Upper lobe of right lung (tissue), 1 donor: ENCODE results near the gene LTO1. TPM values are rescaled to one million over a fixed set of nuclear protein-coding genes. Genes with fewer than 3 reads are reported as not detected.

Experiments used
- ATAC-seq: fragments of 200-7000 bp; cut with Tn5 transposase; one replicate; pipeline ENCODE4 v1.9.1; 2020; ENCODE audit warnings: mild to moderate bottlenecking, moderate library complexity
- DNase-seq: peaks from one replicate; pipeline ENCODE4 v3.0.0-alpha.2; 2020
- H3K27ac ChIP-seq: fragments of 200-600 bp; one replicate; pipeline ENCODE4 v1.8.0; 2022
- H3K27me3 ChIP-seq: fragments of 200-600 bp; one replicate; pipeline ENCODE4 v1.8.0; 2022; ENCODE audit warnings: mild to moderate bottlenecking
- H3K36me3 ChIP-seq: fragments of 200-600 bp; one replicate; pipeline ENCODE4 v1.8.0; 2022
- H3K4me1 ChIP-seq: fragments of 200-600 bp; one replicate; pipeline ENCODE4 v1.8.0; 2022
- H3K4me3 ChIP-seq: fragments of 200-600 bp; one replicate; pipeline ENCODE4 v1.8.0; 2022; ENCODE audit warnings: mild to moderate bottlenecking
- H3K9me3 ChIP-seq: fragments of 200-600 bp; one replicate; pipeline ENCODE4 v1.8.0; 2022
- CTCF ChIP-seq: fragments of 200-600 bp; IDR thresholded peaks from one replicate; pipeline ENCODE4 v1.8.0; 2022; ENCODE audit warnings: antibody characterized with exemption
- intact Hi-C: fragments of 100-400 bp; cut with DNase I; formaldehyde crosslinking; loops from one replicate; pipeline ENCODE4 v1.11.0; 2022
- total RNA-seq: library from RNA; stranded (reverse); fragmentation: NEBNext Ultra II Directional; extraction: Animal tissue kit (Norgen Biotek cat#: 25700); gene quantifications from one replicate; pipeline ENCODE4 v1.2.1, GENCODE V29; 2021
- donor health status: DM: no; HTN: yes; CAD: no; lungs with severe emphysema.

Gene LTO1
- total RNA-seq, 1 donor from 2014 or later, result 25.7 TPM

GRCh38 chr11:69670158-69670845, 4.9 kb downstream of the LTO1 start:
- intact Hi-C loops, result no loop called here
- no peak overlapping the region for H3K27ac ChIP-seq
- peaks cover 10% of the 10 kb centered on the region for H3K4me1 ChIP-seq
- no peaks in the 10 kb centered on the region for H3K27me3 ChIP-seq
- ATAC-seq, result peak; percentile 83
- no peaks in the 10 kb centered on the region for H3K9me3 ChIP-seq
- H3K4me3 ChIP-seq, result no peak overlapping the region
- peaks cover 59% of the 10 kb centered on the region for H3K36me3 ChIP-seq
- DNase-seq, result peak; percentile 88
- peak; percentile 98 for TF ChIP-seq CTCF

GRCh38 chr11:69669486-69669885, 5.7 kb downstream of the LTO1 start:
- no peaks in the 10 kb centered on the region for H3K9me3 ChIP-seq
- peaks cover 9% of the 10 kb centered on the region for H3K4me1 ChIP-seq
- H3K4me3 ChIP-seq, result no peak overlapping the region
- TF ChIP-seq CTCF, result no peak
- DNase-seq (no peak), ATAC-seq (no peak)
- H3K27ac ChIP-seq, result no peak overlapping the region
- peaks cover 67% of the 10 kb centered on the region for H3K36me3 ChIP-seq
- H3K27me3 ChIP-seq, result no peaks in the 10 kb centered on the region
- intact Hi-C loops, result no loop called here

- no peak overlapping the region for H3K27ac ChIP-seq
- ATAC-seq, result no peak
- no peaks in the 10 kb centered on the region for H3K9me3 ChIP-seq
- H3K4me1 ChIP-seq, result no peaks in the 10 kb centered on the region
- TF ChIP-seq CTCF, result no peak
- peak; percentile 61 for DNase-seq
- intact Hi-C loops, result no loop called here
- H3K27me3 ChIP-seq, result no peaks in the 10 kb centered on the region
- H3K36me3 ChIP-seq, result peaks cover 82% of the 10 kb centered on the region
- H3K4me3 ChIP-seq, result no peak overlapping the region
Measured at GRCh38 chr11:69667619-69668604, 7.2 kb downstream of the LTO1 start.

GRCh38 chr11:69666752-69667536, 8.2 kb downstream of the LTO1 start:
- TF ChIP-seq CTCF, result no peak
- H3K36me3 ChIP-seq, result peaks cover 76% of the 10 kb centered on the region
- H3K27ac ChIP-seq, result no peak overlapping the region
- H3K27me3 ChIP-seq, result no peaks in the 10 kb centered on the region
- DNase-seq, result peak; percentile 38
- no peaks in the 10 kb centered on the region for H3K9me3 ChIP-seq
- no peak for ATAC-seq
- H3K4me1 ChIP-seq, result no peaks in the 10 kb centered on the region
- H3K4me3 ChIP-seq, result no peak overlapping the region
- intact Hi-C loops, result no loop called here

- no peak for ATAC-seq
- H3K27ac ChIP-seq, result no peak overlapping the region
- intact Hi-C loops, result no loop called here
- no peaks in the 10 kb centered on the region for H3K4me1 ChIP-seq
- no peak for TF ChIP-seq CTCF
- peak; percentile 39 for DNase-seq
- H3K27me3 ChIP-seq, result no peaks in the 10 kb centered on the region
- no peaks in the 10 kb centered on the region for H3K9me3 ChIP-seq
- H3K4me3 ChIP-seq, result no peak overlapping the region
- H3K36me3 ChIP-seq, result peaks cover 69% of the 10 kb centered on the region
Measured at GRCh38 chr11:69666261-69666660, 8.9 kb downstream of the LTO1 start.
